Measurements from ENCODE around the gene THEMIS.

Gene THEMIS

GRCh38 chr6:127761084-127761483, 139.8 kb downstream of the THEMIS start:
- FAIRE-seq: no peak
- no peak for TF ChIP-seq TAF1 (IDR thresholded peaks at IDR 0.05; ENCODE audit: borderline replicate concordance, low read depth, low read length)
- no peak for TF ChIP-seq POLR2A (IDR thresholded peaks at IDR 0.05; ENCODE audit: low read depth, low read length)
- TF ChIP-seq POLR2AphosphoS5 (IDR thresholded peaks at IDR 0.05; ENCODE audit: low read depth, low read length): no peak

GRCh38 chr6:127749095-127749494, 151.8 kb downstream of the THEMIS start:
- DNase-seq (ENCODE audit: insufficient read length): no peak
- no peak for FAIRE-seq

More at GRCh38 chr6:127761084-127761483, 139.8 kb downstream of the THEMIS start:
- no peak for DNase-seq (ENCODE audit: insufficient read length)

GRCh38 chr6:127748290-127748689, 152.6 kb downstream of the THEMIS start:
- TF ChIP-seq POLR2AphosphoS5 (IDR thresholded peaks at IDR 0.05; ENCODE audit: low read depth, low read length): no peak
- TF ChIP-seq TAF1 (IDR thresholded peaks at IDR 0.05; ENCODE audit: borderline replicate concordance, low read depth, low read length): no peak
- TF ChIP-seq POLR2A (IDR thresholded peaks at IDR 0.05; ENCODE audit: low read depth, low read length): no peak
- FAIRE-seq: no peak
- DNase-seq (ENCODE audit: insufficient read length): no peak

More at GRCh38 chr6:127749095-127749494, 151.8 kb downstream of the THEMIS start:
- TF ChIP-seq POLR2AphosphoS5 (IDR thresholded peaks at IDR 0.05; ENCODE audit: low read depth, low read length) (no peak), POLR2A (IDR thresholded peaks at IDR 0.05; ENCODE audit: low read depth, low read length) (no peak), TAF1 (IDR thresholded peaks at IDR 0.05; ENCODE audit: borderline replicate concordance, low read depth, low read length) (no peak)

- no peak for DNase-seq (ENCODE audit: insufficient read length)
- FAIRE-seq: no peak
Observed at GRCh38 chr6:127738423-127738822, 162.4 kb downstream of the THEMIS start.

GRCh38 chr6:127737768-127738167, 163.1 kb downstream of the THEMIS start:
- TF ChIP-seq POLR2AphosphoS5 (IDR thresholded peaks at IDR 0.05; ENCODE audit: low read depth, low read length): no peak
- TF ChIP-seq TAF1 (IDR thresholded peaks at IDR 0.05; ENCODE audit: borderline replicate concordance, low read depth, low read length): no peak
- TF ChIP-seq POLR2A (IDR thresholded peaks at IDR 0.05; ENCODE audit: low read depth, low read length): no peak
- DNase-seq (ENCODE audit: insufficient read length) (no peak), FAIRE-seq (no peak)

More at GRCh38 chr6:127738423-127738822, 162.4 kb downstream of the THEMIS start:
- TF ChIP-seq TAF1 (IDR thresholded peaks at IDR 0.05; ENCODE audit: borderline replicate concordance, low read depth, low read length): no peak
- TF ChIP-seq POLR2AphosphoS5 (IDR thresholded peaks at IDR 0.05; ENCODE audit: low read depth, low read length): no peak
- no peak for TF ChIP-seq POLR2A (IDR thresholded peaks at IDR 0.05; ENCODE audit: low read depth, low read length)

- TF ChIP-seq POLR2AphosphoS5 (IDR thresholded peaks at IDR 0.05; ENCODE audit: low read depth, low read length) (no peak), POLR2A (IDR thresholded peaks at IDR 0.05; ENCODE audit: low read depth, low read length) (no peak), TAF1 (IDR thresholded peaks at IDR 0.05; ENCODE audit: borderline replicate concordance, low read depth, low read length) (no peak)
- DNase-seq (ENCODE audit: insufficient read length) (peak; percentile 1), FAIRE-seq (peak; percentile 40)
Observed at GRCh38 chr6:127737009-127737486, 163.8 kb downstream of the THEMIS start.

GRCh38 chr6:127732927-127733326, 167.9 kb downstream of the THEMIS start:
- TF ChIP-seq POLR2A (IDR thresholded peaks at IDR 0.05; ENCODE audit: low read depth, low read length) (no peak), TAF1 (IDR thresholded peaks at IDR 0.05; ENCODE audit: borderline replicate concordance, low read depth, low read length) (no peak), POLR2AphosphoS5 (IDR thresholded peaks at IDR 0.05; ENCODE audit: low read depth, low read length) (no peak)
- FAIRE-seq (no peak), DNase-seq (ENCODE audit: insufficient read length) (no peak)

- no peak for DNase-seq (ENCODE audit: insufficient read length)
- no peak for FAIRE-seq
- TF ChIP-seq TAF1 (IDR thresholded peaks at IDR 0.05; ENCODE audit: borderline replicate concordance, low read depth, low read length) (no peak), POLR2A (IDR thresholded peaks at IDR 0.05; ENCODE audit: low read depth, low read length) (no peak), POLR2AphosphoS5 (IDR thresholded peaks at IDR 0.05; ENCODE audit: low read depth, low read length) (no peak)
Observed at GRCh38 chr6:127727260-127727953, 173.5 kb downstream of the THEMIS start.

GRCh38 chr6:127725821-127726220, 175.0 kb downstream of the THEMIS start:
- DNase-seq (ENCODE audit: insufficient read length) (no peak), FAIRE-seq (no peak)
- TF ChIP-seq POLR2A (IDR thresholded peaks at IDR 0.05; ENCODE audit: low read depth, low read length) (no peak), TAF1 (IDR thresholded peaks at IDR 0.05; ENCODE audit: borderline replicate concordance, low read depth, low read length) (no peak), POLR2AphosphoS5 (IDR thresholded peaks at IDR 0.05; ENCODE audit: low read depth, low read length) (no peak)

GRCh38 chr6:127718694-127719093, 182.2 kb downstream of the THEMIS start:
- no peak for DNase-seq (ENCODE audit: insufficient read length)
- TF ChIP-seq POLR2A (IDR thresholded peaks at IDR 0.05; ENCODE audit: low read depth, low read length) (no peak), TAF1 (IDR thresholded peaks at IDR 0.05; ENCODE audit: borderline replicate concordance, low read depth, low read length) (no peak), POLR2AphosphoS5 (IDR thresholded peaks at IDR 0.05; ENCODE audit: low read depth, low read length) (no peak)
- FAIRE-seq: no peak

GRCh38 chr6:127717384-127717783, 183.5 kb downstream of the THEMIS start:
- FAIRE-seq (no peak), DNase-seq (ENCODE audit: insufficient read length) (no peak)
- TF ChIP-seq POLR2AphosphoS5 (IDR thresholded peaks at IDR 0.05; ENCODE audit: low read depth, low read length): no peak
- TF ChIP-seq POLR2A (IDR thresholded peaks at IDR 0.05; ENCODE audit: low read depth, low read length): no peak
- no peak for TF ChIP-seq TAF1 (IDR thresholded peaks at IDR 0.05; ENCODE audit: borderline replicate concordance, low read depth, low read length)

GRCh38 chr6:127716465-127716864, 184.4 kb downstream of the THEMIS start:
- no peak for TF ChIP-seq POLR2AphosphoS5 (IDR thresholded peaks at IDR 0.05; ENCODE audit: low read depth, low read length)
- no peak for TF ChIP-seq TAF1 (IDR thresholded peaks at IDR 0.05; ENCODE audit: borderline replicate concordance, low read depth, low read length)
- TF ChIP-seq POLR2A (IDR thresholded peaks at IDR 0.05; ENCODE audit: low read depth, low read length): no peak
- DNase-seq (ENCODE audit: insufficient read length): no peak
- no peak for FAIRE-seq
